Measurements from ENCODE around the gene BBS9. TPM values are rescaled to one million over a fixed set of nuclear protein-coding genes. Genes with fewer than 3 reads are reported as not detected.

BBS9 gene
- total RNA-seq, 1 experiment from 2014 or later: 5.1 TPM

DNA sequence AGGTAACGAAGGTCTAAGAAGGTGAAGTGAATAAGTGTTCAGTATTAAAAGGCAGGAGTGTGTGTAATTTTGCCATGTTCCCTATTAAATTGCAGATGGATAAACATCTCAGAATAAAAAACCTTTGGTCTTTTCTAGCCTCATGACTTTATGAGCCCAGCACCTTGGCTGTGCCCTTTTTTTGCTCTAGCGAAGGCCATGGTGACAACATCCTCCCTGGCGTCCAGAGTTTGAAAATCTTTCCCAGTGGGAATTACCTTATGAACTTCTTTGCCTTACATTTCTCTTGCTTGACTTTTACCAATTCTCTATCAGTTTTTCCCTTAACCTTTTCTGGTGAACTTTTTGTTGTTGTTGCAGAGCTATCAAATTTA is 407.7 kb downstream of the BBS9 start:
- no TSS peak for BruUV-seq (replicated peaks)
- intact Hi-C loops (cut with micrococcal nuclease): no loop called here
- no peak for DNase-seq (ENCODE audit: unreplicated experiment)
- H3K4me3 Mint-ChIP-seq (ENCODE audit: unreplicated experiment): no peak overlapping the region
- H3K36me3 Mint-ChIP-seq (ENCODE audit: insufficient read depth, unreplicated experiment): no peaks in the 10 kb centered on the region
- H3K27me3 Mint-ChIP-seq (ENCODE audit: insufficient read depth, unreplicated experiment): no peaks in the 10 kb centered on the region
- TF ChIP-seq, protein P1, sequence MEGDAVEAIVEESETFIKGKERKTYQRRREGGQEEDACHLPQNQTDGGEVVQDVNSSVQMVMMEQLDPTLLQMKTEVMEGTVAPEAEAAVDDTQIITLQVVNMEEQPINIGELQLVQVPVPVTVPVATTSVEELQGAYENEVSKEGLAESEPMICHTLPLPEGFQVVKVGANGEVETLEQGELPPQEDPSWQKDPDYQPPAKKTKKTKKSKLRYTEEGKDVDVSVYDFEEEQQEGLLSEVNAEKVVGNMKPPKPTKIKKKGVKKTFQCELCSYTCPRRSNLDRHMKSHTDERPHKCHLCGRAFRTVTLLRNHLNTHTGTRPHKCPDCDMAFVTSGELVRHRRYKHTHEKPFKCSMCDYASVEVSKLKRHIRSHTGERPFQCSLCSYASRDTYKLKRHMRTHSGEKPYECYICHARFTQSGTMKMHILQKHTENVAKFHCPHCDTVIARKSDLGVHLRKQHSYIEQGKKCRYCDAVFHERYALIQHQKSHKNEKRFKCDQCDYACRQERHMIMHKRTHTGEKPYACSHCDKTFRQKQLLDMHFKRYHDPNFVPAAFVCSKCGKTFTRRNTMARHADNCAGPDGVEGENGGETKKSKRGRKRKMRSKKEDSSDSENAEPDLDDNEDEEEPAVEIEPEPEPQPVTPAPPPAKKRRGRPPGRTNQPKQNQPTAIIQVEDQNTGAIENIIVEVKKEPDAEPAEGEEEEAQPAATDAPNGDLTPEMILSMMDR (IDR thresholded peaks at IDR 0.05; ENCODE audit: unreplicated experiment): no peak
- ChIA-PET CTCF (interaction anchor here (0.5 kb wide), 1 partner anchor 1653 kb away, joined by 3 read pairs; no protein-coding TSS in a partner anchor), POLR2A (interaction anchor here (0.6 kb wide), 1 partner anchor 347 kb away, joined by 3 read pairs; no protein-coding TSS in a partner anchor)
- H3K4me1 Mint-ChIP-seq (ENCODE audit: insufficient read depth, unreplicated experiment): no peaks in the 10 kb centered on the region
- H3K27ac Mint-ChIP-seq (ENCODE audit: low read depth, unreplicated experiment): no peak overlapping the region
- H3K9me3 Mint-ChIP-seq (ENCODE audit: unreplicated experiment): no peaks in the 10 kb centered on the region

DNA sequence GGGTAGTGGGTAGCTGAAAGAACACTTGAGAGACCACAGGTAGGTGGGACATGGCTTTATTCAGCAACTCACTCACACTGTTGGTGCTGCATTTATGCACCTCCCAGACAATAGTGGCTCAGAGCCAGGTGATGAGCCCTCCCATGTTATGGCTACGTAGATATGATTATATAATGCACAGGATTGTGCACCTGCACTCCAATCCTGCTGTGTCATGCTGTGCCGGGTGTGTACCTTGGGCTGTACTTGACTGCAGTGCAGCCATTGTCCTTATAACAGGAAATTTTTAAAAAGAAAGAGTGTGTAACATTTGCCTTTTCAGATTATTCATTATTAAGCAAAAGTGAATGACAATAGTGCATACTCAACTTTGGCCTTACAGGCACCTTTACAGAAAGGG is 409.8 kb downstream of the BBS9 start:
- ChIA-PET POLR2A (no interaction called here), CTCF (interaction anchor here (0.7 kb wide), 1 partner anchor 42 kb away, joined by 3 read pairs; no protein-coding TSS in a partner anchor)
- no peaks in the 10 kb centered on the region for H3K4me1 Mint-ChIP-seq (ENCODE audit: insufficient read depth, unreplicated experiment)
- no TSS peak for BruUV-seq (replicated peaks)
- no peaks in the 10 kb centered on the region for H3K9me3 Mint-ChIP-seq (ENCODE audit: unreplicated experiment)
- intact Hi-C loops (cut with micrococcal nuclease): no loop called here
- DNase-seq (ENCODE audit: unreplicated experiment): no peak
- H3K27me3 Mint-ChIP-seq (ENCODE audit: insufficient read depth, unreplicated experiment): no peaks in the 10 kb centered on the region
- TF ChIP-seq, protein P1 (IDR thresholded peaks at IDR 0.05; ENCODE audit: unreplicated experiment): no peak
- H3K4me3 Mint-ChIP-seq (ENCODE audit: unreplicated experiment): no peak overlapping the region
- H3K27ac Mint-ChIP-seq (ENCODE audit: low read depth, unreplicated experiment): no peak overlapping the region
- no peaks in the 10 kb centered on the region for H3K36me3 Mint-ChIP-seq (ENCODE audit: insufficient read depth, unreplicated experiment)

DNA sequence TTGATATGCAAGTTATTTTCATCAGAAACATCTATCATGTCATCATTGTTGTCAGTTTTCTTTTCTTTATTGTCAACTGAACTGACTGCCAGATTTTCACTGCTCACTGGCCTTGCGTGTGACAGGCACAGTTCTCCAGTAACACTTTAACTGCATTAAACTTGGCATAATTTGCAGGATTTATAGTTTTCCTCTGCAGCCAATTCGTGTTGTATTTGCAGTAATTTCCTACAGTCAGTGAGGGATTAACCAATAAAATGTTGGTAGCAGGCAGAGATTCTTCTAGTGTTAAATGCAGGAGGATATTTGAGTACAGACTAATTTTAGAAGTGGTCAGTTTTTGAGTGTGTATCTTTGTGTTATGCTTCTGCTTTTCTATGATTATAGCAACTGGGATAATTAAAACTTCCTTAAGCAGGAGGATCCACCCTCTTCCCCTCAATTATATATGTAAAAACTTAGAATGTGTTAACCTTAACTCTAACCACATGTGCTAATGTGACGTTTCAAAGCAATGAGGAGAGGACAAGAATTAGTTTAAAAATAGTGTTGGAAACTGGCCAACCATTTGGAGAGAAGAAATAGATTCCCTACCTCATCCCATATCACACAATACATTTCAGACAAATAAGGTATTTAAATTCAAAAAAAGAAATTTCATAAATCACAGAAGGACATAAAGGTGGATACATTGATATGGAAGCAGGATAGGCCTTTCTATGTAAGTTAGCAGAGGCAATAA is 410.5 kb downstream of the BBS9 start:
- H3K4me1 Mint-ChIP-seq (ENCODE audit: insufficient read depth, unreplicated experiment): no peaks in the 10 kb centered on the region
- H3K9me3 Mint-ChIP-seq (ENCODE audit: unreplicated experiment): no peaks in the 10 kb centered on the region
- no peaks in the 10 kb centered on the region for H3K27me3 Mint-ChIP-seq (ENCODE audit: insufficient read depth, unreplicated experiment)
- no peaks in the 10 kb centered on the region for H3K36me3 Mint-ChIP-seq (ENCODE audit: insufficient read depth, unreplicated experiment)
- TF ChIP-seq, protein P1 (IDR thresholded peaks at IDR 0.05; ENCODE audit: unreplicated experiment): no peak
- intact Hi-C loops (cut with micrococcal nuclease): no loop called here
- no peak for DNase-seq (ENCODE audit: unreplicated experiment)
- no peak overlapping the region for H3K27ac Mint-ChIP-seq (ENCODE audit: low read depth, unreplicated experiment)
- no TSS peak for BruUV-seq (replicated peaks)
- H3K4me3 Mint-ChIP-seq (ENCODE audit: unreplicated experiment): no peak overlapping the region
- ChIA-PET POLR2A (no interaction called here), CTCF (no interaction called here)

DNA sequence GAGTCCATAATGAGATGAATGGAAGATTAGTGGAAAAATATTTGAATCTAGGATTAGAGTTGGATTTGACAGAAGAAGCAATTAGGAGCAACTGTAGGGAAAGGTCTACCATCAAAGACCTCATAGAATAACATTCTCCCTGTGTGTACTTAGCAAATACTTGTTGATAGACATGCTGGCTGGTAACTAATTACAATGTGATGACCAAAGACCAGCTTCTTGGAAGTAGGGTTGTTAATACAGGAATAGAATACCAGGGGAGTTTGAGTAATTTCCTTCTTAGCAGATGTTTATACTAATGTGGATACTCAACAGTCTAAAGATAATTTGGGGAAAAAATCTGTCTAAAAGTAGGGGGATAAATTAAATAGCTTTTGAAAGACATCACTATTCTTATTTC is 418.5 kb downstream of the BBS9 start:
- no peak for DNase-seq (ENCODE audit: unreplicated experiment)
- no peaks in the 10 kb centered on the region for H3K36me3 Mint-ChIP-seq (ENCODE audit: insufficient read depth, unreplicated experiment)
- no peak overlapping the region for H3K27ac Mint-ChIP-seq (ENCODE audit: low read depth, unreplicated experiment)
- CTCF ChIA-PET: interaction anchor here (1.2 kb wide), 1 partner anchor 385 kb away, joined by 4 read pairs; no protein-coding TSS in a partner anchor
- no peaks in the 10 kb centered on the region for H3K27me3 Mint-ChIP-seq (ENCODE audit: insufficient read depth, unreplicated experiment)
- no TSS peak for BruUV-seq (replicated peaks)
- POLR2A ChIA-PET: no interaction called here
- H3K9me3 Mint-ChIP-seq (ENCODE audit: unreplicated experiment): no peaks in the 10 kb centered on the region
- TF ChIP-seq, protein P1 (IDR thresholded peaks at IDR 0.05; ENCODE audit: unreplicated experiment): no peak
- no peak overlapping the region for H3K4me3 Mint-ChIP-seq (ENCODE audit: unreplicated experiment)
- intact Hi-C loops (cut with micrococcal nuclease): no loop called here
- H3K4me1 Mint-ChIP-seq (ENCODE audit: insufficient read depth, unreplicated experiment): no peaks in the 10 kb centered on the region

Measured in MCF 10A (cell line).